Uterus (tissue), 4 donors: ENCODE data around the gene ESRP2. TPM values are rescaled to one million over a fixed set of nuclear protein-coding genes. Genes with fewer than 3 reads are reported as not detected.

Source experiments
- DNase-seq, 2 donors: peaks; one replicate each; pipeline ENCODE4 v3.0.0-alpha.2; 2019 to 2020
- H3K27ac ChIP-seq, 2 donors: fragments of 200-600 bp; sonication (generic); 1 replicate in 1 of 2; 2 replicates in 1 of 2; pipeline ENCODE4 v1.5.1; 2016 to 2018
- H3K27me3 ChIP-seq, 2 donors: fragments of 200-600 bp; sonication (generic); one replicate each; pipeline ENCODE4 v1.5.1; 2018 to 2019; ENCODE audit warnings: control low read depth in 1 of 2
- H3K36me3 ChIP-seq, 2 donors: fragments of 200-600 bp; sonication (generic); one replicate each; pipeline ENCODE4 v1.5.1; 2019; ENCODE audit warnings: control low read depth in 1 of 2
- H3K4me1 ChIP-seq, 2 donors: fragments of 200-600 bp; sonication (generic); one replicate each; pipeline ENCODE4 v1.5.1; 2018 to 2019; ENCODE audit warnings: control low read depth in 1 of 2
- H3K4me3 ChIP-seq, 2 donors: fragments of 200-600 bp; sonication (generic); 1 replicate in 1 of 2; 2 replicates in 1 of 2; pipeline ENCODE4 v1.5.1; 2018 to 2019; ENCODE audit warnings: mild to moderate bottlenecking in 1 of 2
- H3K9me3 ChIP-seq, 2 donors: fragments of 200-600 bp; sonication (generic); one replicate each; pipeline ENCODE4 v1.5.1; 2019; ENCODE audit warnings: control low read depth in 1 of 2
- CTCF ChIP-seq, 4 experiments: fragments of 200-600 bp in 2 of 4; fragments of 450-650 bp in 2 of 4; sonication (generic) in 2 of 4; IDR thresholded peaks; one replicate each; pipeline ENCODE4 v1.5.1; 2016 to 2019; ENCODE audit warnings: antibody characterized with exemption in 4 of 4, mild to moderate bottlenecking in 2 of 4, moderate library complexity in 1 of 4
- POLR2A ChIP-seq, 2 donors: fragments of 450-650 bp; IDR thresholded peaks; one replicate each; pipeline ENCODE4 v1.6.1; 2016; ENCODE audit warnings: antibody characterized with exemption in 2 of 2, mild to moderate bottlenecking in 1 of 2, moderate library complexity in 1 of 2
- intact Hi-C: fragments of 100-400 bp; cut with DNase I; formaldehyde crosslinking; loops from one replicate; pipeline ENCODE4 v1.15.1; 2023; ENCODE audit warnings: low total_unique reads
- total RNA-seq, 4 donors: library from RNA; depleted of rRNA in 3 of 4; stranded (reverse); fragments of >200 nt in 3 of 4; gene quantifications; one replicate each; pipeline versions ENCODE4 v1.1.0 to v1.2.4, GENCODE V29; 2014 to 2023
- donor health status: DM: yes; HTN: yes; CAD: no.

Gene ESRP2
- total RNA-seq, 4 donors from 2014 or later, result 0.26 to 5.3 (median 0.50) TPM

- intact Hi-C loops, result no loop called here
- no peaks in the 10 kb centered on the region for H3K4me1 ChIP-seq
These were observed 29.7 kb downstream of the ESRP2 start for GRCh38 chr16:68206245-68206644.

GRCh38 chr16:68202091-68202519 lies 33.8 kb downstream of the ESRP2 start:
- no peak overlapping the region for H3K27ac ChIP-seq

More at GRCh38 chr16:68206245-68206644, 29.7 kb downstream of the ESRP2 start:
- Histone ChIP-seq H3K27ac (no peak overlapping the region), H3K4me3 (no peak overlapping the region), H3K27me3 (no peaks in the 10 kb centered on the region), H3K9me3 (no peaks in the 10 kb centered on the region), H3K36me3 (no peaks in the 10 kb centered on the region)
- TF ChIP-seq CTCF (IDR thresholded peaks at IDR 0.05) (no peak), POLR2A (IDR thresholded peaks at IDR 0.05) (no peak)
- no peak for DNase-seq

GRCh38 chr16:68200088-68200783 lies 35.7 kb downstream of the ESRP2 start:
- no peaks in the 10 kb centered on the region for H3K4me1 ChIP-seq
- TF ChIP-seq POLR2A (IDR thresholded peaks at IDR 0.05) (no peak), CTCF (IDR thresholded peaks at IDR 0.05) (no peak)
- no peaks in the 10 kb centered on the region for H3K27me3 ChIP-seq
- H3K27ac ChIP-seq, result no peak overlapping the region
- H3K4me3 ChIP-seq, result no peak overlapping the region
- intact Hi-C loops, result no loop called here
- no peaks in the 10 kb centered on the region for H3K9me3 ChIP-seq
- no peak for DNase-seq
- no peaks in the 10 kb centered on the region for H3K36me3 ChIP-seq

More at GRCh38 chr16:68202091-68202519, 33.8 kb downstream of the ESRP2 start:
- TF ChIP-seq CTCF (IDR thresholded peaks at IDR 0.05) (no peak), POLR2A (IDR thresholded peaks at IDR 0.05) (no peak)
- intact Hi-C loops, result no loop called here
- DNase-seq, result no peak
- no peaks in the 10 kb centered on the region for H3K36me3 ChIP-seq
- H3K4me3 ChIP-seq, result no peak overlapping the region
- no peaks in the 10 kb centered on the region for H3K4me1 ChIP-seq
- H3K9me3 ChIP-seq, result no peaks in the 10 kb centered on the region
- H3K27me3 ChIP-seq, result no peaks in the 10 kb centered on the region

GRCh38 chr16:68197250-68197649 lies 38.7 kb downstream of the ESRP2 start:
- no peaks in the 10 kb centered on the region for H3K9me3 ChIP-seq
- H3K27me3 ChIP-seq, result no peaks in the 10 kb centered on the region
- H3K27ac ChIP-seq, result no peak overlapping the region
- H3K4me3 ChIP-seq, result no peak overlapping the region
- no peak for DNase-seq
- intact Hi-C loops, result no loop called here
- no peaks in the 10 kb centered on the region for H3K36me3 ChIP-seq
- no peaks in the 10 kb centered on the region for H3K4me1 ChIP-seq
- TF ChIP-seq POLR2A (IDR thresholded peaks at IDR 0.05), result no peak

- intact Hi-C loops, result no loop called here
- TF ChIP-seq POLR2A (IDR thresholded peaks at IDR 0.05) (no peak), CTCF (IDR thresholded peaks at IDR 0.05) (no peak)
- H3K27ac ChIP-seq, result no peak overlapping the region
- H3K36me3 ChIP-seq, result no peaks in the 10 kb centered on the region
- no peak for DNase-seq
- H3K9me3 ChIP-seq, result no peaks in the 10 kb centered on the region
- H3K27me3 ChIP-seq, result no peaks in the 10 kb centered on the region
- H3K4me3 ChIP-seq, result no peak overlapping the region
- H3K4me1 ChIP-seq, result no peaks in the 10 kb centered on the region
These were observed 41.7 kb downstream of the ESRP2 start for GRCh38 chr16:68194251-68194650.
